Endothelial cell (in vitro differentiated cells): ENCODE results near the gene ARHGAP26. TPM values are rescaled to one million over a fixed set of nuclear protein-coding genes. Genes with fewer than 3 reads are reported as not detected.

ENCODE experiments used
- DNase-seq: peaks from one replicate; pipeline ENCODE4 v3.0.0; 2021; ENCODE audit warnings: low spot score
- H3K27ac Mint-ChIP-seq: one replicate; pipeline ENCODE4 v1.8.0; 2021; ENCODE audit warnings: mixed read lengths, inconsistent platforms; ENCODE audit not compliant: unreplicated experiment
- H3K27me3 Mint-ChIP-seq: one replicate; pipeline ENCODE4 v1.8.0; 2021; ENCODE audit warnings: mild to moderate bottlenecking, moderate library complexity, mixed read lengths, inconsistent platforms; ENCODE audit not compliant: unreplicated experiment
- H3K36me3 Mint-ChIP-seq: one replicate; pipeline ENCODE4 v1.8.0; 2021; ENCODE audit warnings: mild to moderate bottlenecking, low read depth, mixed read lengths, inconsistent platforms; ENCODE audit not compliant: unreplicated experiment
- H3K4me1 Mint-ChIP-seq: one replicate; pipeline ENCODE4 v1.8.0; 2021; ENCODE audit warnings: mild to moderate bottlenecking, mixed read lengths, inconsistent platforms; ENCODE audit not compliant: unreplicated experiment
- H3K4me3 Mint-ChIP-seq: one replicate; pipeline ENCODE4 v1.8.0; 2021; ENCODE audit warnings: mild to moderate bottlenecking, mixed read lengths, inconsistent platforms; ENCODE audit not compliant: unreplicated experiment
- H3K9me3 Mint-ChIP-seq: one replicate; pipeline ENCODE4 v1.8.0; 2021; ENCODE audit warnings: mixed read lengths, inconsistent platforms; ENCODE audit not compliant: unreplicated experiment
- total RNA-seq: library from RNA; stranded (reverse); fragmentation: NEBNext Ultra II Directional; extraction: Animal tissue kit (Norgen Biotek cat#: 25700); gene quantifications from one replicate; pipeline ENCODE4 v1.2.1, GENCODE V29; 2021; ENCODE audit not compliant: unreplicated experiment
- TF ChIP-seq, protein P1 (sequence below): fragments of 200-600 bp; sonication (generic); IDR thresholded peaks from one replicate; pipeline ENCODE4 v1.5.0; 2021; ENCODE audit warnings: antibody characterized with exemption; ENCODE audit not compliant: unreplicated experiment

Gene ARHGAP26
- total RNA-seq, 1 donor from 2014 or later, result 81.5 TPM

DNA sequence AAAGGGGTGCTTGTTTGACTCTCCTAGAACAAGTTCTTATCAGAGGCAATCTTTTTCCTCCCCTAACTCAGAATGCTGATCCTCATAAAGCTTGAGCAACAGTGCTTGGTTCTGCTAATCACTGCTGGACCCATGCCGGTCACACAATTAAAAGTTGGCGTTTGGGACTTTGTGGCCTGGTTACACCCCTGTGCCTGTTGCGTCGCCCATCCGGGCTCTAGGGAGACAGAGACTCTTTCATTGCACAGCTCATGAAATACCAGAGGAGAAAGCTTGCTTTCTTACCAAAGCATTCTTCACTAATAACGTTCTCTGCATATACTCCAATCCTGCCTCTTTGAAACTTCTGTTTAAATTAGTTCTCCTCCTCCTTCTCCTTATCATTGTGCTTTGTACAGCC is 332.2 kb downstream of the ARHGAP26 start:
- peak overlapping the region; percentile 65 for H3K27ac Mint-ChIP-seq
- H3K9me3 Mint-ChIP-seq, result no peaks in the 10 kb centered on the region
- no peak for DNase-seq
- no peak overlapping the region for H3K4me3 Mint-ChIP-seq
- TF ChIP-seq, protein P1, sequence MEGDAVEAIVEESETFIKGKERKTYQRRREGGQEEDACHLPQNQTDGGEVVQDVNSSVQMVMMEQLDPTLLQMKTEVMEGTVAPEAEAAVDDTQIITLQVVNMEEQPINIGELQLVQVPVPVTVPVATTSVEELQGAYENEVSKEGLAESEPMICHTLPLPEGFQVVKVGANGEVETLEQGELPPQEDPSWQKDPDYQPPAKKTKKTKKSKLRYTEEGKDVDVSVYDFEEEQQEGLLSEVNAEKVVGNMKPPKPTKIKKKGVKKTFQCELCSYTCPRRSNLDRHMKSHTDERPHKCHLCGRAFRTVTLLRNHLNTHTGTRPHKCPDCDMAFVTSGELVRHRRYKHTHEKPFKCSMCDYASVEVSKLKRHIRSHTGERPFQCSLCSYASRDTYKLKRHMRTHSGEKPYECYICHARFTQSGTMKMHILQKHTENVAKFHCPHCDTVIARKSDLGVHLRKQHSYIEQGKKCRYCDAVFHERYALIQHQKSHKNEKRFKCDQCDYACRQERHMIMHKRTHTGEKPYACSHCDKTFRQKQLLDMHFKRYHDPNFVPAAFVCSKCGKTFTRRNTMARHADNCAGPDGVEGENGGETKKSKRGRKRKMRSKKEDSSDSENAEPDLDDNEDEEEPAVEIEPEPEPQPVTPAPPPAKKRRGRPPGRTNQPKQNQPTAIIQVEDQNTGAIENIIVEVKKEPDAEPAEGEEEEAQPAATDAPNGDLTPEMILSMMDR, result no peak
- peaks cover 9% of the 10 kb centered on the region for H3K36me3 Mint-ChIP-seq
- peaks cover 31% of the 10 kb centered on the region for H3K4me1 Mint-ChIP-seq
- H3K27me3 Mint-ChIP-seq, result peaks cover 7% of the 10 kb centered on the region

DNA sequence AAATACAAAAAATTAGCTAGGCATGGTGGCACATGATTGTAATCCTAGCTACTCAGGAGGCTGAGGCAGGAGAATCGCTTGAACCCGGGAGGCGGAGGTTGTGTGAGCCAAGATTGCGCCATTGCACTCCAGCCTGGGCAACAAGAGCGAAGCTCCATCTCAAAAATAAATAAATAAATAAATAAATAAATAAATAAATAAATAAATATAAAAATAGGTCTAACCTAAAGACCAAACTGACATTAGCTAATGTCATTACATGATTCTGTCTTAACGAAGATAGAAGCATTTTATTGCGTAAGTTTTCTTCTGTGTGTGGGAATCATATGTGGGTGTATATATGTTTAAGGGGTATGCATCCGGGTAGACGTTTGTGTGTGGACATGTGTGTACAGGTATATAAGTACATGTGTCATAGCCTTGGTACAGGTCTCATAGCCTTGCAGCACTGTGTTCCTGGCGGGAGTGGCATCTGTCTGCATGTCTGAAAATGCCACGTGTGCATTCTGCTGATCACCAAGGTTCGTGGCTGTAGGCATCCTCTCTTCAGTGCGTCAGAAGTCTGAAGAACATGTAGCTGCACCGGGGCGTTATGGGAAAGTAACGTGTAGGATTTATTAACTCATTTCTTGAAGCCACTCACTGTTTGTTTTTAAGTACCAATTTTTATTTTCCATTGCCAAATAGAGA is 335.2 kb downstream of the ARHGAP26 start:
- TF ChIP-seq, protein P1, result no peak
- peaks cover 9% of the 10 kb centered on the region for H3K36me3 Mint-ChIP-seq
- no peak for DNase-seq
- peaks cover 35% of the 10 kb centered on the region for H3K4me1 Mint-ChIP-seq
- H3K27me3 Mint-ChIP-seq, result peaks cover 7% of the 10 kb centered on the region
- H3K9me3 Mint-ChIP-seq, result no peaks in the 10 kb centered on the region
- peak overlapping the region; percentile 65 for H3K27ac Mint-ChIP-seq
- H3K4me3 Mint-ChIP-seq, result no peak overlapping the region

DNA sequence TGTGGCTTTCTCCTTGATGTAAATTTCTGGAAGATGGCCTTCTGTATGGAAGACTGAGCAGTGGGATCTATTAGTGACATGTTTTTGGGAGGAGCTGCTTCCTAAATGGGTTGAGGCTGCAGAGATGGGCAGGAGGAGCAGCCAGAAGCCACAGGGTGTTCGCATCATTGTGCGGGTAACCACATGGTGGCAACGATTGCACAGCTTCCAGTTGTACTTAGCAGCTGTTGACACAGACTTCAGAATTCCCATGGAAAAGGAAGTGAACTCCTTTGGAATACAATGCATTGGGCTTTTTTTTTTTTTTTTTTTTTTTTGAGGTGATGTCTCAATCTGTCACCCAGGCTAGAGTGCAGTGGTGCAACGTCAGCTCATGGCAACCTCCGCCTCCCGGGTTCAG is 336.0 kb downstream of the ARHGAP26 start:
- Mint-ChIP-seq H3K36me3 (peaks cover 6% of the 10 kb centered on the region), H3K27me3 (peaks cover 7% of the 10 kb centered on the region), H3K9me3 (no peaks in the 10 kb centered on the region), H3K4me1 (peaks cover 36% of the 10 kb centered on the region), H3K27ac (peak overlapping the region; percentile 65), H3K4me3 (peak overlapping the region; percentile 7)
- DNase-seq, result peak; percentile 41
- TF ChIP-seq, protein P1, result no peak

DNA sequence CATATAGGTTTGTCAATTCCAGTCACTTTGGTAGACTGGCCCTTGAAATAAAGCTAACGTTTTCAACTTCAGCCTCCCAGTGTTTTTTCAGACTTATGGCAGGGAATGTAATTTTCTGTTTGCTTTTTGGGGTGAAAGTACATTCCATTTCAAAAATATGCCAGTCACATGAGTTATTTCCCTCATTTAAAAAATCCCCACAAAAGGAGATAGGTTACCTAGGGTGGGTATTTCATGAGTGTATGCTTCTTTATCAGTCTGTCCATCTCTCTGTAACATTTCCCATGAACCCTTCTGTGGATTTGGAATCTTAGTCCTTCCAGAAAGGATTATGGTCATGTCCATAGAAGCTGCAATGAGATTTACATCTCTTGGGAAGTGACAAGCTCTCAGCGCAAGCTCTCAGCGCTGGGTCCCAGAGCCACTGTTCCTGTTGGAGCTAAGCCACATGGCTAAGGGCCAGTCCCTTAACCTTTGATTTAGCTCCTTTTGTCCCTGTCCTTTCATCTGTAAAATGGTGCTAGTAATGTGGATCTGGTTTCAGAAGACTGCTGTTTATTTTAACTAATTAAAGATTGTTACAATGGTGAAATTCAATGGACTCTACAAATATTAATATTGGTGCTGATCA is 338.4 kb downstream of the ARHGAP26 start:
- TF ChIP-seq, protein P1, result no peak
- no peaks in the 10 kb centered on the region for H3K9me3 Mint-ChIP-seq
- peaks cover 6% of the 10 kb centered on the region for H3K36me3 Mint-ChIP-seq
- no peak overlapping the region for H3K27ac Mint-ChIP-seq
- peaks cover 19% of the 10 kb centered on the region for H3K4me1 Mint-ChIP-seq
- peaks cover 4% of the 10 kb centered on the region for H3K27me3 Mint-ChIP-seq
- H3K4me3 Mint-ChIP-seq, result no peak overlapping the region
- DNase-seq, result no peak

DNA sequence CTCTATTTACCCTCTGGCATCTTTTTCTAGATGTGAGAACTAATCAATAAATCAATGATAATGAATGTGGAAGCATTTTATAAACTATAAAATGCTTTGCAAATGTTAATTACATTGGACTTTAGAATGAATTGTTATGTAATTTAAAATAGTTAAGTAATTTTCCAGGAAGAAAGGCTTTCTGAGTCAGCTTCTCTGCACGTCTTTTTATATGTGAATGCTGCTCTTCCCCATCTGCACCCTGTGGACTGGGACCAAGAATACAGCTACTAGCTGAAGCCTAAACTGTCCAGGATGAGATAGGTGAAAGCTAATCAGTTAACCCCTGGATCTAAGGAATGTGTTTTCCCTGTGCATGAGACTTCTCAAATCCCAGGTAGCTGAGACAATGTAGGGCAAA is 340.4 kb downstream of the ARHGAP26 start:
- TF ChIP-seq, protein P1, result no peak
- Mint-ChIP-seq H3K36me3 (peaks cover 6% of the 10 kb centered on the region), H3K27ac (no peak overlapping the region), H3K9me3 (no peaks in the 10 kb centered on the region), H3K4me1 (peaks cover 17% of the 10 kb centered on the region), H3K4me3 (no peak overlapping the region), H3K27me3 (peaks cover 4% of the 10 kb centered on the region)
- DNase-seq, result no peak
